Measurements from ENCODE around the gene OBSL1.

The OBSL1 gene
- 0.99 to 6.2 (median 2.1) reads per million in 17 experiments for total RNA-seq

DNA sequence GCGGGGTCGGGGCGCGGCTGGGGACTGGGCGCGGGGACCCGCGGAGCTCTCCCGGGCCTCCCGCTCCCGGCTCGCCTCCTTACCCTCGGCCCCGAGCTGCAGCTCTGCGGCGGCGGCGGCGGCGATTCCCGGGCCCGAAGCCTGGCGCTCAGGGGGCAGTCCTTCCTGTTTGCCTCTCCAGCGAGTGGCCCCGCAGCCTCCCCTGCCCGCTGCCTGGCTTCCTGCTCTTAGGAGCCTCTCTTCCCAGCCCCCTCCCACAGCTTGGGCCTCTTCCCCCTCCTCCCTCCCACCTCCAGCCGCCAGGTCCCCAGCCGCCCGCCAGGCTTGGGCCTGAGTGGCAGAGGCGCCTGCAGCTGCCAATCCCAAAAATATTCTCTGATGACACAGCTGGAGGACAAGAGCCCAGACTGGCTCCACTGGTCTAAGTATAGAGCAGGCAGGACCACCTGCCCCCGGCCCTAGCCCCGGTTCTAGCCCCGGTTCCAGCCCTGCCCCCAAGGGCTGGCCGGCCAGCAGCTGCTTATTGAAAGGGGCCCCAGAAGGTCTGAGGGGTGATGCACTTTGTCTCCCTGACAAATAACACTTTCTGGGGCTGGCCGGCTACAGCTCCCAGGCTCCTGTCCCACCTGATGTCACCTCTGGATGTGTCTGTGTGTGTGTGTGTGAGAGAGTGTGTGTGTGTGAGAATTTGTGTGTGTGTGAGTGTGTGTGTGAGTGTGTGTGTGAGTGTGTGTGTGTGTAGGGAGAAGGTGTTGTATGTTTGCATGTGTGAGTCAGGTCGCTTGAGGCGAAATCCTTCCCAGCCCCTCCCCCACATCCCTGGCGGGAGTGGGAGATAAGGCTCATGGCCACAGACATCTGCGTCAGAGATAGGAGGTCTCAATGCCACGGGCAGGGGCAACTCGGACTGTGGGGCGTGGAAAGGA is at the start of gene OBSL1:
TSS of gene OBSL1 (minus strand) at position 229 of the 926 bp plus-strand sequence. CDS start 307 bp downstream, outside the sequence.
- peak; percentile 13 to 65 (median 40) for DNase-seq

DNA sequence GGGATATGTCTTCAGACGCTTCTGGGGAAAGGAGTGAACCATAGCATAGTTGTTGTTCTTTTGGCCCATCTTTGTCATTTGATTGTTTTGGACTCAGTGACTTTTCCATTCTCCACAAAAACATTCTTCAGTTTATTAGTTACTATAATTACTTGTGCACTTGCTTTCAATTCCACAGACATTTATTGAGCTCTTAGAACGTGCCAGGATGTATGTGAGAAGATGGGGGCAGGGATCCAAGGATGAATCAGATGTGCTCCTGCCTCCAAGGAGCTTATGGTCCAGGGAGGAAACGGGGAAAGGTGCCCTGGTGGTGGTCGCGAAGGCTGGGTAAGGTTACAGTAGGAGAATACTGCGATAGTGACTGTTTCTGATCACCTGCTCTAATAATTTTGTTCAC is 49.2 kb upstream of the OBSL1 start:
- DNase-seq: no peak

DNA sequence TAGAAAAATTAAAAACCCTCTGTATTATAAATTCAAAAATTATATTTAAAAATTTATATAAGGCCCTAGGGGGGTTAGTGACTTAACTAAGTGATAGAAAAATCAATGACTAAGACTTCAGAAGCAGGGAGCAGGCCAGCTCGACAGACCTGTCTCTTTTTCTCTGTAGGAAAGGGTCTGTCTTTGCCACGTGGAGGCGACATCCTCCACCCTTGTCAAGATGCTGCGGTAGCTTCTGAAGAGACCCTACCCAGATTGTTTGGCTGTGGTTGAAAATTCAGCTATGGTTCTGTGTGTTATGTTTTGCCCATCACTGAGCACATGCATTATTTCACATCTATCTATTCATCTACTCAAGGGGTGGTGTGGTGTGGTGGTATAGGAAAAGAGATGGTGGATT is 47.9 kb upstream of the OBSL1 start:
- no peak for DNase-seq

DNA sequence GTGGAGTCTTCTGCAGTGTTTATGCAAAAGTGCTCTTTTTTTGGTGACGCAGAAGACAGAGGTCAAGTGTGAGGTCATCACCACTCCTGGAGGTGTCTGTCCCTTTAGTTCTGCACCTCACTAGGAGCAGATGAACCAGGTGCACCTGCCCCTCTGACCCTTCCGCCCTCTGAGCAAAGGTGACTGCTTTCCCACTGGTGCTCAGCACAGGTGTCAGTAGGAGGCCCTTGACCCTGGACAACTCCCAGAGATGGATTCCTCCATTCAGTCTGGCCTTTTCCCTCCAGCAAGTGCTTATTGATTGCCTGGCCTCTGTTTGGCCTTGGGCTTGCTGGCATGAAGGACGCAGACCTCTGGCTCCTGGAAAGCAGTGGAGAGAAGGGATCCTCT is 47.4 kb upstream of the OBSL1 start:
- no peak for DNase-seq

DNA sequence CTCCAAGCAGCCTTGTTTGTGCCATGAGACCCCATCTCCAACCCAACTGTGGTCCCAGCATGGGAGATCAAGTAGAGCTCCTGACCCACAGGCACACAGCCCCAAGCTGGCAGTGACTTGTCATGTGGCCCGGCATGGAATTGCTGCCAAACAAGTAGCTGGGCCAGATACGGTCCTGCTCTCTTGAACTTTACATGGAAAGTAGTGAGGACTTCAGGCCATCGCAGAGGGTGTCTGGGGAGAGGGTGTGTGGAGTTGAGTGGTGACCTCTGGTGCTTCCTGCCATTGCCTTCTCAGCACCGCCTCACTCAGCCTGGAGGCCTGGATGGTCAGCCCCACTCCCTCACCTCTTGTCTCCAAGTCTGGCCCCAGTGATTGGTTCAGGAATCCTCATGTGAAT is 45.2 kb upstream of the OBSL1 start:
- no peak for DNase-seq

DNA sequence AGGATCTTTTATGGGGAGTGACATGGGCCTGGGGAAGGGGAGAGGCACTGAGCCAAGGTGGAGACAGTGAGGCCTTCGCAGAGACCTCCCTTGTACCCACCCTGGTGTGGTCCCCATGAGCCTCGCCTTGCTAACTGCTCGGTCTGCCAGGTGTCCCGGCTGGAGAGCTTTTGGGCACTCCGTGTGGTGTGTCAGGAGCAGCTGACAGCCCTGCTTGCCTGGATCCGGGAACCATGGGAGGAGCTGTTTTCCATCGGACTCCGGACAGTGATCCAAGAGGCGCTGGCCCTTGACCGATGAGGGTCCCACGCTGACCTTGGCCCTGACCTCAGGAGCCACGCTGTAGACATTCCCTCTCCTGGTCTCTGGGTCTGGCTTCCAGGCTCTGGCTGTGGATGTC is 44.6 kb upstream of the OBSL1 start:
- no peak for DNase-seq

DNA sequence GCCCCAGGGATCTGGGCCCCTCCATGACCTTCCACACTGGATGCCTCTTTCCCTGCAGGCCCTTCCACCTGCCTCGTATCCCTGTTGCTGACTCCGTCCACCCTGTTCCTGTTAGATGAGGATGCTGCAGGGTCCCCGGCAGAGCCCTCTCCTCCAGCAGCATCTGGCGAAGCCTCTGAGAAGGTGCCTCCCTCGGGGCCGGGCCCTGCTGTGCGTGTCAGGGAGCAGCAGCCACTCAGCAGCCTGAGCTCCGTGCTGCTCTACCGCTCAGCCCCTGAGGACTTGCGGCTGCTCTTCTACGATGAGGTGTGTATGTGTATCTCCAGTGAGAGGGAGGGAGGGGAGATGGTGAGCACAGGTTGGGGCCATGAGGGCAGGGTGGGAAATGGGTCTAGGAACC is 43.7 kb upstream of the OBSL1 start:
- no peak for DNase-seq

DNA sequence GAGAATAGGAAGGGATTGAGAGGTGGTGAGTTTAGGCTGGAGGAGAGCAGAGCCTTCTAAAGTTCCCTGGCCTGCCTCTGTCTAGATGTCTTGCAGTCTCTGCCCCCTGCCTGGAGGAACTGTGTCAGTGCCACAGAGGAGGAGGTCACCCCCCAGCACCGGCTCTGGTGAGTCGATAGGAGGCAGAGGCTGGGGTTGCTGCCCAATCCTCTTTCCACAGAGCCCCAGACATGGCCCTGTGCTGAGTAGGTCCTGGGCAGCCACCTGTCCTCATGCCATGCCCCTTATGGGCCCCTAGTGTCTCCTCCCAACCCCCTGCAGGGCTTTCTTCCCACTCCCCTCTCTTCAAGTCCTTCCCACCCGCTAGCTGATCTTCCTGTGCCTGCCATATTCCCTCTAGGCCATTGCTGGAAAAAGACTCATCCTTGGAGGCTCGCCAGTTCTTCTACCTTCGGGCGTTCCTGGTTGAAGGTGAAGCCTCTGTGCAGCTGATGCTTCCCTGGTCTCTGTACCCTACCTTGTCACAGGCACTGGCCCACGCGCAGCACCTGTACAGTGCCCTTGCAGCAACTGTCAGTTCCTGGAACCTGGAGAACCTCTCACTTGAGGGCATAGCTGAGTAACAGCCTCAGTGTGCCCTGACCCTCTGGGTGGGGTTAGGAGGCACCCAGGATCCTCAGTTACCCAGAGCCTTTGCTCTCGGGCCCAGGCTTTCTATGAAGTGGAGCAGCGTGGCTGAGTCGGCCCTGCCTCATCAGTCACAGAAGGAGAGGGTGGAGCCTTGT is 42.9 kb upstream of the OBSL1 start:
- no peak for DNase-seq

DNA sequence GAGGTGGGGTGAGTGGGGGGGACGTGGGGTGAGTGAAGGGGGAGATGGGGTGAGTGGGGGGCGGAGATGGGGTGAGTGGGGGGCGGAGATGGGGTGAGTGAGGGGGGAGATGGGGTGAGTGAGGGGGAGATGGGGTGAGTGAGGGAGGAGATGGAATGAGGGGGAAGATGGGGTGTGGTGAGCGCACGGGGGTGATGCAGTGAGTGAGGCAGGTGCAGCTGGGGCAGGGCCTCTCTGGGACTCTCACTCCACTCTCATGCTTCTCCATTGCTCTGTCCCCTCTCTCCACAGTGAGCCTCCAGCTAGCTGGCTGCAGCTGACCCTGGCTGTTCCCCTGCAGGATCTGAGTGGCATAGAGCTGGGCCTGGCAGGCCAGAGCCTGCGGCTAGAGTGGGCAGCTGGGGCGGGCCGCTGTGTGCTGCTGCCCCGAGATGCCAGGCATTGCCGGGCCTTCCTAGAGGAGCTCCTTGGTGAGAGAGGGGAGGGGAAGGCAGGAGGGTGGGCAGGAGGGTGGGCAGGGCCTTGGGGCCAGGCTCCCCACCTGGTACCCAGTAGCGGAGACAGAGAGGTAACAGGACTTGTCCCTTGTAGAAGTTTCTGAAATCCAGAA is 42.2 kb upstream of the OBSL1 start:
- DNase-seq: no peak

DNA sequence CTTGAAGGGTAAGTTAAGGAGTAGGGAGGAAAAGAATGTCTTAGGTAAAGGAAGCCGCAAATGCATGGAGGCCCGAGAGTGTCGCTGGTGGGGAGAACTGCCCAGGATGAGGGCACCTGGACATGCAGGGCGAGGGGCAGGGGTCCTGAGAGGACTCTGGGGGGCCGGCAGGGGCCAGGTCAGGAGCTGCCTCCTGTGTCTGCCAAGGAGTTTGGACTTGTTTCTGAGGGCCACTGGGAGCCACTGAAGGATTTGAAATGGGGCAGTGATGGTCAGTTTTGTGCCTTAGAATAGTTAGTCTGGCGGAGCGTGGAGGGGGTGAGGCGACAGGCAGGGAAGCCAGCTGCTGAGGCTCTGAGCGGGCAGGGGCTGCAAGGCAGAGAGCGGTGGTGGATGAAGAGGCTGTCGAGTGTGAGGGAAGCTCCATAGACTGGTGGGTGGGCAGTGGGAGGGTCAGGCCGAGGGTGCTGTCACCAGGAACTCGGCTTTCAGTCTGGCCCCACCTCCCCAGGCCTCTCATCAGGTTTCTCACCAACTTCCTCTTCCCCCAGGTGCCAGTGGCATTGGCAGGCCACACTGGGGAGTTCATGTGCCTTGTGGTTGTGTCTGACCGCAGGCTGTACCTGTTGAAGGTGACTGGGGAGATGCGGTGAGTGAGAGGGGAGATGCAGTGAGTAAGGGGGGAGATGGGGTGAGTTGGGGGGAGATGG is 41.4 kb upstream of the OBSL1 start:
- no peak for DNase-seq

DNA sequence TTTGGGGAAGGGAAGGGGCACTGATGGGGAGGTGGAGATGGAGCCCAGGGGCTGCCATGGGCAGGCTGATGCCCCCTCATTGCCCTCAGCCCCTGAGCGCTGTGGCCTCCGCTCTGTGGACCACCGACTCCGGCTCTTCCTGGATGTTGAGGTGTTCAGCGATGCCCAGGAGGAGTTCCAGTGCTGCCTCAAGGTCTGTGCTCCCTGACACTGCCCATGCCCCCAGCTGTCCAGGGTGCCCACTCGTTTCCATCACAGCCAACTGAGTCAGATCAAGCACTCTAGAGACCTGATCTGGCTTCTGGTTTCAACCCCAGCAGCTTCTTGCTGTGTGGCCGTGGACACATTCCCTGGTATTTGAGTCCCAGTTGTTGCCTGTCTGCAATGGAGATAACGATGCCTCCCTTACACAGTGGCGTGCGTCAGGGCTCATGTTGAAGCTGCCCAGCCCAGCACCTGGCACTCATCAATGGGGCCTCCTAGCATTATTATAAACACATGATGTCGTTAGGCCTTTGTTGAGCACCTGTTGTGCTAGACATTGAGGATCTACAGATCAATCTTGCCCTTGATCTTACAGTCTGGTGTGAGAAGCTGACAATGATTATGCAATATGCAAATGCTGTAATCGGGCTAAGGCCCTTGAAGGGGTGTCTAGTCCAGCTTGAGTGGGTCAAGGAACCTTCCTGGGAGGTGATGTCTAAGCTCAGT is 40.7 kb upstream of the OBSL1 start:
- DNase-seq: no peak

DNA sequence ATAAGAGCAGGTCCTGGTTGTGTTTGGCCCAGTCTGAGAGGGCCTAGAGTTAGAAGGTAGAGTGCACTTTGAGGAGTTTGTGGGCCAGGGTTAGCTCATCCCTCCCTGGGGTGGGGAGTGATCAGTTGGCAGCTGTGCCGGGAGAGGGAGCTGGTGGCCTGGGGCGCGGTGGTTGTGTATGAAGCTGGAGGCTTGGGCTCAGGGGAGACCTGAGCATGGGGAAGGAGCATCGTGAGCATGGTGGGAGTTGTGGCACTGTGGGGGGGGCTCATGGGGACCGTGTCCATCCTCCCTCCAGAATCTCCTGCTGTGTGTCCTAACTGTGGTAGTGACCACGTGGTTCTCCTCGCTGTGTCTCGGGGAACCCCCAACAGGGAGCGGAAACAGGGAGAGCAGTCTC is 40.0 kb upstream of the OBSL1 start:
- DNase-seq: no peak

DNA sequence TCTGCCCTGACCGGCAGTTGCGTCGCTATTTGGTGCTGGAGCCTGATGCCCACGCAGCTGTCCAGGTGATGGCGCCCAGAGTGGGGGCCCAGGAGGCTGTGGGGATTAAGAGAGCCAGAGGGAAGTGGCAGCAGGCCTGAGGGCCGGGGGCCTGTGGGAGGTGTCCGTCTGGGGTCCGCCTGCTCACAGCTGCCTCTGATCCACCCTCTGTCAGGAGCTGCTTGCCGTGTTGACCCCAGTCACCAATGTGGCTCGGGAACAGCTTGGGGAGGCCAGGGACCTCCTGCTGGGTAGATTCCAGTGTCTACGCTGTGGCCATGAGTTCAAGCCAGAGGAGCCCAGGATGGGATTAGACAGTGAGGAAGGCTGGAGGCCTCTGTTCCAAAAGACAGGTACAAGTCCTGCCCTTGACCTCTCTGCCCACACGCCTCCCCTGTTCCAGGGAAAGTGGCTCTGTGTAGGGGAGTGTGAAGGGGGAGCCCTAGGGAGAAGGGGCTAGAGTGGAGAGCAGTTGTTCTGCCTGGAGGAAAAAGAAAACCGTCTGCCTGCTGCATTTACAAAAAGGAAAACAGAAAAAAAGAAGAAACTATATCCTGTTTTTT is 37.9 kb upstream of the OBSL1 start:
- no peak for DNase-seq

DNA sequence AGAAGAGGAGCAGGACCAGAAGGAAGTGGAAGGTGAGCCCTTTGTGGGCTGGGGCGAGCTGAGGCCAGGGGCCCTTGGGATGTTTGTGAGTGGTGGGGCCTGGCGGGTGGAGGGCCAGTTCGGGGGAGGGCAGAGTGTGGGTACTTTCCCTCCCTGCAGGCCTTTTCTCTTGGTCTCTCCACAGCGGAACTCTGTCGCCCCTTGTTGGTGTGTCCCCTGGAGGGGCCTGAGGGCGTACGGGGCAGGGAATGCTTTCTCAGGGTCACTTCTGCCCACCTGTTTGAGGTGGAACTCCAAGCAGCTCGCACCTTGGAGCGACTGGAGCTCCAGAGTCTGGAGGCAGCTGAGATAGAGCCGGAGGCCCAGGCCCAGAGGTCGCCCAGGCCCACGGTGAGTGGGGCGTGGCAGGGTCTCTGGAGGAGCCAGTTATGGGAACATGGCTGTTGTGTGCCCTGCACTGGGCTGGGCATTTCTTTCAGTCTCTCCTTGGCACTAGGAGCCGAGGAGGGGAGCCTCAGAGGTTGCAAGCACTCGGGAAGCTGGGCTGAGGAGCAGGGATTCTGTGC is 37.1 kb upstream of the OBSL1 start:
- DNase-seq: no peak

DNA sequence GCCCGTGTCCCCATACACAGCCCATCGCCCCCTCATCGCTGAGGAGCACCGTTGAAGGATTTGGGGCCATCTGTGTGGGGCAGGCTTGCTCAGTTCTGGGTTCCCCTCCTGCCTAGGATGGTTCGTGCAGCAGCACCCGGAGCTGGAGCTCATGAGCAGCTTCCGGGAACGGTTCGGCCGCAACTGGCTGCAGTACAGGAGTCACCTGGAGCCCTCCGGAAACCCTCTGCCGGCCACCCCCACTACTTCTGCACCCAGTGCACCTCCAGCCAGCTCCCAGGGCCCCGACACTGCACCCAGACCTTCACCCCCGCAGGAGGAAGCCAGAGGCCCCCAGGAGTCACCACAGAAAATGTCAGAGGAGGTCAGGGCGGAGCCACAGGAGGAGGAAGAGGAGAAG is 36.6 kb upstream of the OBSL1 start:
- no peak for DNase-seq

DNA sequence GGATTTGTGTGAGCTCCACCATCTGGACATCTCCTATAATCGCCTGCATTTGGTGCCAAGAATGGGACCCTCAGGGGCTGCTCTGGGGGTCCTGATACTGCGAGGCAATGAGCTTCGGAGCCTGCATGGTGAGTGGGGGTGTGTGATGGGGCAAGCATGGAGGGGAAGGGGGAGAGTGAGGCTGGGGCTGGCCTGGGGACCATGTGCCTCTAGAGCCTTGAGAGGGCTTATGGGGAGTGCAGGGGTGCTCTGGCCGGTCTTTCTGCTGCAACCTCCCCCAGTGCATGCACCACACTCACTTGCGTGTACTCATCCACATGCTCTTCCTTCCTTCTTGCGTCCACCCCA is 34.2 kb upstream of the OBSL1 start:
- no peak for DNase-seq

DNA sequence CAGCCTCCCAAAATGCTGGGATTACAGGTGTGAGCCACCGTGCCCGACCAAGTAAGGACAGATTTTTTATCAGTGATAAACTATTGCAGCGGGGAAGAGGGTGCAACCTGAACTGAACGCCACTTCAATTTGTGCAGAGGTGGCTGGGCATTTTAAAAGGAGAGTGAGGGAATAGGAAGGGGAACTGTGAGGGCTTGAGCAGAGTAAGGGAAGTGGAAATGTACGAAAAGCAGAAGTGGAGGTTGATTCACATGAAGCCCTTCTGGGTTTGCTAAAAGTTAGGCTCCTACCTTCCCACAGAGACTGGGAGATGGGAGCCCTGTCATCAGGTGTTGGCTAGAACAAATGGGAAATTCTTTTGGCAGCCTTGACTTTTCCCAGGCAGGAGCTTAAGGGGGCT is 32.4 kb upstream of the OBSL1 start:
- DNase-seq: peak; percentile 47 to 75 (median 62)

DNA sequence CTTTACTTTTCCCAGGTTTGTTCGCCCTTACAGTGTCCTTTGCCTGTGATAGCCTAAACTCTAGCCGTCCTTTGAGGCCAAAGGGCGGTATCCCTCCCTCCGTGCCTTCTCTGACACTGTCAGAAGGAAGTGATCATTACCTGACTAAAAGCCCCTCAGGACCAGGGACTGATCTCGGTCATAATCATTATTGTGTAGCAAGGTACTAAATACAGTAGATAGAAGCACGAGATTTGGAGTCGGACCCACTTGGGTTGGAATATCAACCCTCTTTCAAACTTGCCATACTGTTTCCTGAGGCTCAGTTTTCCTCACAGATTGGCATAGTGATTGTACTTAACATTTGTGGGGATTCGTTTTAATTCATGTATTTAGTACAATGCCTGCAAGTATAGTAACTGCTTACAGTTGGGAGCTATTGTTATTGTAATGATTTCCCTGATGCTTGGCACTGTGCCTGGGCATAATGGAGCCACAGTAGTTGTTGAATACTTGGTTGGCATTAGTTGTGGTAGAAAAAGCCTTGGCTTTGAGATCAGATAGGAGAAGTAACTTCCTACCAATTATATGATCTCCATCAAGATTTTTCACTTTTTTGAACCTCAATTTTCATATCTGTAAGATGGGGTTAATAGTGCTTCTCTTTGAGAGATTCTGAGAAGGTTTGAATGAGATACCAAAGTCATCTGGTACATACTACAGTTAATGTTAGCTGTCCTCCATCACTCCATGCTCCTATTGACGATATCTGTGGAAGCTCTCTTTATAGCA is 27.2 kb upstream of the OBSL1 start:
- no peak for DNase-seq

DNA sequence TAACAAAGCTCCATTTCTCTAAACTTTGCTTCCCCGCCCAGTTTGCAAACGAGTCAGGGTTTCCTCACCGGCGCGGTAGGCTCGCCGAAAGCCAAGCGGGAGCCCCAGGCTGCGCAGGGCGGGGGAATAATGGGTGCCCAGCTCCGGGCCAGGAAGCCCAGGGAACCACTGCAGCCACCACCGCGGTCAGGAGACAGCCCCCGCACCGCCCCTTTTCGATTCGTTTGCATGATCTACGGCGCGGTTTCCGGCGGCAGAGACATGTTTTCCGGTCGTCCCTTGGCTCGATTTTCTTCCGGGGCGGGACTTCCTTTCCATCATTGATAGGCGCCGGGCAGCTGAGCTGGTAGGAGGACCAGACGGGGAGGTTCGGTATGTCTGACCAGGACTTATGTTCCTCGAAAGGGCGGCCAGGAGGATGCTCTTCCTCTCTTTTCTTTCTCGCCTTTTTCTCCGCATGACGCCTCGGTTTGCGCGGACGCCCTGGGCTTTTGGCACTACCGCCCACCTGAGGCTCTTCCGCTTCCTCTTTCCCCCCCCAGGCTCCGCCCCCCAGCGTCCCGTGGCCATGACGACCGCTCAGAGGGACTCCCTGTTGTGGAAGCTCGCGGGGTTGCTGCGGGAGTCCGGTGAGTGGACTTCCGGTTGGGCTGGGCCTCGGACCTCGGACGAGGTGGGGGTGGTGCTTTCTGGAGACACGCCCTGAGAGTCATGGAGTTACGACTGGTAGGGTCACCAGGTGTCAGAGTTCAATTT is 26.4 kb upstream of the OBSL1 start, which contains the start of gene STK11IP:
TSS of gene STK11IP (plus strand) at position 306 of the 756 bp plus-strand sequence. CDS start at position 569, 263 bp downstream.
- DNase-seq: peak; percentile 97 to 98 (median 98)
